H9 (cell line): ENCODE results near the gene GPR153. TPM values are rescaled to one million over a fixed set of nuclear protein-coding genes. Genes with fewer than 3 reads are reported as not detected.
A peak's percentile ranks its signal among the peaks of the same experiment; 100 is the strongest.

Experiments
- DNase-seq: peaks from one replicate; pipeline ENCODE4 v3.0.0-alpha.2; 2017
- H2AFZ ChIP-seq: one replicate; pipeline ENCODE4 v1.6.1; 2013; ENCODE audit warnings: mild to moderate bottlenecking, low read length, control low read depth, moderate library complexity
- H2AK5ac ChIP-seq: 2 replicates; pipeline ENCODE4 v1.6.1; 2013; ENCODE audit warnings: low read length, control low read depth, mixed read lengths; ENCODE audit not compliant: insufficient read length
- H2BK120ac ChIP-seq: one replicate; pipeline ENCODE4 v1.6.1; 2013; ENCODE audit warnings: low read depth, mild to moderate bottlenecking, low read length, control low read depth, inconsistent platforms; ENCODE audit not compliant: poor library complexity, severe bottlenecking
- H2BK12ac ChIP-seq: 2 replicates; pipeline ENCODE4 v1.6.1; 2013; ENCODE audit warnings: low read length, control low read depth, mixed read lengths, low read depth; ENCODE audit not compliant: insufficient read length
- H2BK15ac ChIP-seq: 2 replicates; pipeline ENCODE4 v1.6.1; 2013; ENCODE audit warnings: low read depth, low read length, control low read depth
- H2BK20ac ChIP-seq: one replicate; pipeline ENCODE4 v1.6.1; 2013; ENCODE audit warnings: low read depth, mild to moderate bottlenecking, low read length, control low read depth, inconsistent platforms; ENCODE audit not compliant: poor library complexity, severe bottlenecking
- H2BK5ac ChIP-seq: 2 replicates; pipeline ENCODE4 v1.6.1; 2013; ENCODE audit warnings: low read length, control low read depth, mixed read lengths; ENCODE audit not compliant: insufficient read length
- H3K14ac ChIP-seq: 2 replicates; pipeline ENCODE4 v1.6.1; 2013; ENCODE audit warnings: low read length, control low read depth; ENCODE audit not compliant: insufficient read depth
- H3K18ac ChIP-seq: 2 replicates; pipeline ENCODE4 v1.6.1; 2013; ENCODE audit warnings: low read depth, mild to moderate bottlenecking, mixed read lengths, low read length, control low read depth; ENCODE audit not compliant: insufficient read length
- H3K23ac ChIP-seq: 2 replicates; pipeline ENCODE4 v1.6.1; 2013; ENCODE audit warnings: low read length, control low read depth, mixed read lengths, low read depth; ENCODE audit not compliant: insufficient read length
- H3K23me2 ChIP-seq: 2 replicates; pipeline ENCODE4 v1.6.1; 2013; ENCODE audit warnings: low read depth, mild to moderate bottlenecking, mixed read lengths, low read length, control low read depth; ENCODE audit not compliant: insufficient read length, poor library complexity, severe bottlenecking
- H3K27ac ChIP-seq: 2 replicates; pipeline ENCODE4 v1.5.1; 2013; ENCODE audit warnings: low read length, control low read depth, mixed read lengths, low read depth; ENCODE audit not compliant: insufficient read length
- H3K27me3 ChIP-seq: 2 replicates; pipeline ENCODE4 v1.6.1; 2013; ENCODE audit warnings: low read length, control low read depth, inconsistent platforms; ENCODE audit not compliant: insufficient read depth
- H3K4ac ChIP-seq: 2 replicates; pipeline ENCODE4 v1.6.1; 2013; ENCODE audit warnings: low read depth, mild to moderate bottlenecking, control low read depth, inconsistent platforms, low read length, moderate library complexity
- H3K4me1 ChIP-seq: 2 replicates; pipeline ENCODE4 v1.6.1; 2013; ENCODE audit warnings: low read length, control low read depth, inconsistent platforms; ENCODE audit not compliant: insufficient read depth
- H3K4me2 ChIP-seq: 2 replicates; pipeline ENCODE4 v1.6.1; 2013; ENCODE audit warnings: low read length, control low read depth, mixed read lengths; ENCODE audit not compliant: insufficient read length, insufficient read depth
- H3K56ac ChIP-seq: 2 replicates; pipeline ENCODE4 v1.6.1; 2013; ENCODE audit warnings: low read depth, mild to moderate bottlenecking, mixed read lengths, low read length, control low read depth; ENCODE audit not compliant: insufficient read length
- H3K79me1 ChIP-seq: 2 replicates; pipeline ENCODE4 v1.6.1; 2013; ENCODE audit warnings: low read depth, mild to moderate bottlenecking, moderate library complexity, low read length, control low read depth, inconsistent platforms; ENCODE audit not compliant: insufficient read depth, poor library complexity, severe bottlenecking
- H3K79me2 ChIP-seq: 2 replicates; pipeline ENCODE4 v1.6.1; 2013; ENCODE audit warnings: low read length, control low read depth, inconsistent platforms; ENCODE audit not compliant: insufficient read depth
- H3K9ac ChIP-seq: 2 replicates; pipeline ENCODE4 v1.6.1; 2013; ENCODE audit warnings: low read length, control low read depth, mixed read lengths; ENCODE audit not compliant: insufficient read length; ENCODE audit errors: extremely low read depth
- H3K9me3 ChIP-seq: one replicate; pipeline ENCODE4 v1.6.1; 2013; ENCODE audit warnings: low read depth, low read length, inconsistent platforms; ENCODE audit not compliant: control insufficient read depth
- H3T11ph ChIP-seq: one replicate; pipeline ENCODE4 v1.6.1; 2013; ENCODE audit warnings: mild to moderate bottlenecking, low read length, control low read depth, inconsistent platforms
- H4K20me1 ChIP-seq: one replicate; pipeline ENCODE4 v1.6.1; 2013; ENCODE audit not compliant: control insufficient read depth, insufficient read length, insufficient read depth
- H4K5ac ChIP-seq: 2 replicates; pipeline ENCODE4 v1.6.1; 2013; ENCODE audit warnings: low read depth, mild to moderate bottlenecking, mixed read lengths, low read length, control low read depth; ENCODE audit not compliant: insufficient read length
- H4K8ac ChIP-seq: replicated peaks from 2 replicates; pipeline ENCODE4 v1.6.1; 2013; ENCODE audit warnings: low read length, control low read depth, mixed read lengths, low read depth; ENCODE audit not compliant: insufficient read length
- H4K91ac ChIP-seq: 2 replicates; pipeline ENCODE4 v1.6.1; 2013; ENCODE audit warnings: low read depth, mild to moderate bottlenecking, moderate library complexity, mixed read lengths, low read length, control low read depth; ENCODE audit not compliant: insufficient read length
- H3K27ac Mint-ChIP-seq, 3 experiments: 2 replicates in 2 of 3; 3 replicates in 1 of 3; pipeline ENCODE4 v1.8.0; 2020 to 2021; ENCODE audit warnings: mixed read lengths in 3 of 3, mild to moderate bottlenecking in 1 of 3, moderate library complexity in 1 of 3
- H3K27me3 Mint-ChIP-seq: 2 replicates; pipeline ENCODE4 v1.8.0; 2021; ENCODE audit warnings: low read depth, mild to moderate bottlenecking, moderate library complexity, mixed read lengths
- H3K36me3 Mint-ChIP-seq, 3 experiments: 2 replicates in 2 of 3; 3 replicates in 1 of 3; pipeline ENCODE4 v1.8.0; 2020 to 2021; ENCODE audit warnings: low read depth in 3 of 3, mixed read lengths in 3 of 3; ENCODE audit not compliant: insufficient read depth in 1 of 3
- H3K4me1 Mint-ChIP-seq, 2 experiments: 2 replicates each; pipeline ENCODE4 v1.8.0; 2020; ENCODE audit warnings: mixed read lengths in 2 of 2
- H3K4me3 Mint-ChIP-seq, 2 experiments: 2 replicates in 1 of 2; 3 replicates in 1 of 2; pipeline ENCODE4 v1.8.0; 2020 to 2021; ENCODE audit warnings: mild to moderate bottlenecking in 2 of 2, mixed read lengths in 2 of 2, moderate library complexity in 1 of 2
- H3K9me3 Mint-ChIP-seq, 2 experiments: 2 replicates in 1 of 2; 3 replicates in 1 of 2; pipeline ENCODE4 v1.8.0; 2020; ENCODE audit warnings: mild to moderate bottlenecking in 2 of 2, mixed read lengths in 2 of 2, moderate library complexity in 1 of 2
- CTCF ChIP-seq: fragments of 200-600 bp; sonication (generic); conservative IDR thresholded peaks from 3 replicates; pipeline ENCODE4 v1.8.0; 2021; ENCODE audit warnings: antibody characterized with exemption, mild to moderate bottlenecking
- WGBS: extraction: QIAGEN DNeasy Blood & Tissue Kit; methylation state at CpG from one replicate; pipeline ENCODE4 v1.1.7; 2013; ENCODE audit warnings: missing lambda C conversion rate, low lambda C conversion rate, mixed read lengths; ENCODE audit not compliant: insufficient read length; ENCODE audit errors: extremely low coverage; 5-methylcytosine and 5-hydroxymethylcytosine counted together
- total RNA-seq: library from RNA; stranded (reverse); gene quantifications from 2 replicates; pipeline ENCODE4 v1.2.1, GENCODE V29; 2021

The GPR153 gene
- total RNA-seq, 1 experiment from 2014 or later = 8.9 TPM

GRCh38 chr1:6272868-6273267 is 12.0 kb upstream of the GPR153 start:
- H3K4me3 Mint-ChIP-seq = peak overlapping the region in 1 of 2 experiments; percentile 15; a peak in 1 of 5 replicates
- no peak overlapping the region for H3K27ac ChIP-seq
- peak overlapping the region; percentile 27 to 88 (median 84); a peak in 5 of 7 replicates for H3K27ac Mint-ChIP-seq

More at GRCh38 chr1:6272868-6273267, 12.0 kb upstream of the GPR153 start:
- Histone ChIP-seq H4K8ac (no peak overlapping the region), H3K27me3 (no peaks in the 10 kb centered on the region), H3K23me2 (no peaks in the 10 kb centered on the region), H3K4me1 (0 out of 2 replicates have a peak, but pooled peaks cover 4% of the 10 kb centered on the region), H2BK20ac (no peak overlapping the region), H2AK5ac (no peak overlapping the region), H3K18ac (peak overlapping the region; percentile 22), H3K79me1 (no peaks in the 10 kb centered on the region), H3K79me2 (no peaks in the 10 kb centered on the region), H2BK5ac (no peak overlapping the region), H3K4ac (no peak overlapping the region), H3K4me2 (no peak overlapping the region), H3T11ph (no peak overlapping the region), H3K9me3 (no peaks in the 10 kb centered on the region), H4K5ac (no peak overlapping the region), H2BK120ac (no peak overlapping the region), H2BK15ac (no peak overlapping the region), H2AFZ (no peak overlapping the region), H2BK12ac (no peak overlapping the region), H3K56ac (no peak overlapping the region), H4K91ac (no peak overlapping the region), H3K23ac (no peak overlapping the region), H3K14ac (peak overlapping the region; percentile 48; the same call in 1 of the 2 replicates), H3K9ac (no peak overlapping the region), H4K20me1 (no peaks in the 10 kb centered on the region)
- H3K36me3 Mint-ChIP-seq = peaks cover 0 to 5% (median 3%) of the 10 kb centered on the region in 3 experiments; a peak in 3 of 7 replicates
- WGBS = no CpG with 5 or more reads among the region's 6 CpGs
- peak; percentile 62 for TF ChIP-seq CTCF
- DNase-seq = no peak
- no peaks in the 10 kb centered on the region; the same call in 1 of the 2 replicates for H3K27me3 Mint-ChIP-seq
- peaks cover 24 to 43% of the 10 kb centered on the region in 2 experiments for H3K4me1 Mint-ChIP-seq
- H3K9me3 Mint-ChIP-seq = no peaks in the 10 kb centered on the region
